Measurements from ENCODE around the gene PKNOX2.
"Not testable (repeated sequence)": the region's sequence is repeated elsewhere in the genome, so short reads cannot be mapped to it uniquely, and the experiment has no call there.

Gene PKNOX2

DNA sequence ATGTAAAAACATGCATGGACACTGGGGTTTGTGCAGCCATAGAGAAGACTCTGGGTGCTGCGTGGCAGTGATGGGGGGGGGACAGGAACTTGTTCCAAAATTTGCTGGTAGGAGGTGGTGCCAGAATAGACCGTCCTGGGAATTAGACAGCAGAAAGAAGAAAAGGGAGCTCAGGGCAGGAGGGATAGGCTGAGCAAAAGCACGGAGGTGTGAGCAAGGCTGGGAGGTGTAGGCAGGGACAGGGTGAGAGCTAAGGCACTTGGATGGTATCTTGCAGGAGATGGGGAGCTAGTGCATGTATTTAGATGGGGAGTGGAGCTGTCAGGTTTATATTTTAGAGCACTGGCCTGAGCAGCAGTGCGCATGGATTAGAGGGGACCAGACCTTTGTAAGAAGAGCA is 53.8 kb downstream of the PKNOX2 start:
- H2AFZ ChIP-seq (ENCODE audit: low read length): no peak overlapping the region
- no peak for DNase-seq
- no peaks in the 10 kb centered on the region for H3K9me2 ChIP-seq (replicated peaks; ENCODE audit: insufficient read depth, low read length)
- H3F3A ChIP-seq (ENCODE audit: insufficient read depth, low read length): no peaks in the 10 kb centered on the region
- no peaks in the 10 kb centered on the region for H3K79me2 ChIP-seq (ENCODE audit: low read length)
- H3K27ac ChIP-seq (ENCODE audit: low read length): no peak overlapping the region
- H3K4me3 ChIP-seq (ENCODE audit: low read length): no peak overlapping the region
- H3K4me2 ChIP-seq (ENCODE audit: low read depth, low read length): no peak overlapping the region
- peaks cover 4% of the 10 kb centered on the region; the same call in 1 of the 2 replicates for H3K27me3 ChIP-seq (replicated peaks; ENCODE audit: insufficient read depth, low read length)
- no peaks in the 10 kb centered on the region for H3K4me1 ChIP-seq (ENCODE audit: low read length)
- H3K36me3 ChIP-seq (replicated peaks; ENCODE audit: insufficient read depth, low read length): no peaks in the 10 kb centered on the region
- H3K9me3 ChIP-seq (replicated peaks; ENCODE audit: insufficient read depth, low read length): no peaks in the 10 kb centered on the region
- no peak overlapping the region for H3K9ac ChIP-seq (ENCODE audit: low read length)
- TF ChIP-seq EZH2 (optimal IDR thresholded peaks at IDR 0.05; ENCODE audit: low read depth, low read length): no peak
- TF ChIP-seq, protein P1, sequence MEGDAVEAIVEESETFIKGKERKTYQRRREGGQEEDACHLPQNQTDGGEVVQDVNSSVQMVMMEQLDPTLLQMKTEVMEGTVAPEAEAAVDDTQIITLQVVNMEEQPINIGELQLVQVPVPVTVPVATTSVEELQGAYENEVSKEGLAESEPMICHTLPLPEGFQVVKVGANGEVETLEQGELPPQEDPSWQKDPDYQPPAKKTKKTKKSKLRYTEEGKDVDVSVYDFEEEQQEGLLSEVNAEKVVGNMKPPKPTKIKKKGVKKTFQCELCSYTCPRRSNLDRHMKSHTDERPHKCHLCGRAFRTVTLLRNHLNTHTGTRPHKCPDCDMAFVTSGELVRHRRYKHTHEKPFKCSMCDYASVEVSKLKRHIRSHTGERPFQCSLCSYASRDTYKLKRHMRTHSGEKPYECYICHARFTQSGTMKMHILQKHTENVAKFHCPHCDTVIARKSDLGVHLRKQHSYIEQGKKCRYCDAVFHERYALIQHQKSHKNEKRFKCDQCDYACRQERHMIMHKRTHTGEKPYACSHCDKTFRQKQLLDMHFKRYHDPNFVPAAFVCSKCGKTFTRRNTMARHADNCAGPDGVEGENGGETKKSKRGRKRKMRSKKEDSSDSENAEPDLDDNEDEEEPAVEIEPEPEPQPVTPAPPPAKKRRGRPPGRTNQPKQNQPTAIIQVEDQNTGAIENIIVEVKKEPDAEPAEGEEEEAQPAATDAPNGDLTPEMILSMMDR (IDR thresholded peaks at IDR 0.05; ENCODE audit: low read length): no peak
- no peak for TF ChIP-seq EZH2phosphoT487 (IDR thresholded peaks at IDR 0.05; ENCODE audit: low read length)
- no peaks in the 10 kb centered on the region for H4K20me1 ChIP-seq (ENCODE audit: insufficient read depth, low read length)

DNA sequence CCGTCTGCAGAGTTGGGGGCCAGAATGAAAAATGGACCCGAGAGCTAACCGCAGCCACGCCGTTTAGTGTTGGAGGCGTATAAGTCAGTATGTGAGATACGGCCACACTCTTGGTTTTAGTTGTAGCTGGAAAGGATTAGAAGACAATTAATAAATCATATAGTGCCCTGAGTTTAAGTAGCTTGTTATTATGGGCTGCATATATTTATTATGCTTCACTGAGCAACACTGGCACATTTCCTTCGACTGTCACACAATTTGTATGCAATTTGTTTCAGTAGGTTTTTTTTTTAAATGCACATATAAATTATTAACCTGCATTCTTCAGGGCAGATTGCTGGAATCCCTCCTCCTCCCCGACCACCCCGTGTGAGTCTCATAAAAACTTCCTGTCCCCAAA is 56.9 kb downstream of the PKNOX2 start:
- Histone ChIP-seq H3K36me3 (replicated peaks; ENCODE audit: insufficient read depth, low read length) (no peaks in the 10 kb centered on the region), H3K27ac (ENCODE audit: low read length) (no peak overlapping the region), H4K20me1 (ENCODE audit: insufficient read depth, low read length) (no peaks in the 10 kb centered on the region), H3K27me3 (replicated peaks; ENCODE audit: insufficient read depth, low read length) (no peaks in the 10 kb centered on the region), H3K4me1 (ENCODE audit: low read length) (no peaks in the 10 kb centered on the region), H3K79me2 (ENCODE audit: low read length) (no peaks in the 10 kb centered on the region), H3K4me3 (ENCODE audit: low read length) (no peak overlapping the region), H3K9ac (ENCODE audit: low read length) (no peak overlapping the region), H3K4me2 (ENCODE audit: low read depth, low read length) (no peak overlapping the region), H3F3A (ENCODE audit: insufficient read depth, low read length) (no peaks in the 10 kb centered on the region), H2AFZ (ENCODE audit: low read length) (no peak overlapping the region), H3K9me2 (replicated peaks; ENCODE audit: insufficient read depth, low read length) (no peaks in the 10 kb centered on the region), H3K9me3 (replicated peaks; ENCODE audit: insufficient read depth, low read length) (no peaks in the 10 kb centered on the region)
- no peak for DNase-seq
- TF ChIP-seq EZH2phosphoT487 (IDR thresholded peaks at IDR 0.05; ENCODE audit: low read length) (no peak), EZH2 (optimal IDR thresholded peaks at IDR 0.05; ENCODE audit: low read depth, low read length) (no peak)
- TF ChIP-seq, protein P1 (IDR thresholded peaks at IDR 0.05; ENCODE audit: low read length): no peak

DNA sequence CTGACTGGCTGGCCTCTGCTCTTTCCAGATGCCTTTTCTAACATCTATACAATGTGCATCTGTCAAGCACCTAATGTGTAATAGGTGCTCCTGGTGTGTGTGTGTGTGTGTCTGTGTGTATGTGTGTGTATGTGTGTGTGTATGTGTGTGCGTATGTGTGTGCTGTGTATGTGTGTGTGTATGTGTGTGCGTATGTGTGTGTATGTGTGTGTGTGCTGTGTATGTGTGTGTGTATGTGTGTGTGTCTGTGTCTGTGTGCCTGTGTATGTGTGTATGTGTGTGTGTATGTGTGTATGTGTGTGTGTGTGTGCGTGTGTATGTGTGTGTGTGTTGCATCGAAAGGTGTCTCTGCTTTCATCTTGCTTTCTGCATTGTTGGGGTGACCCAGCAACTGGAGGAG is 57.9 kb downstream of the PKNOX2 start:
- Histone ChIP-seq H3K79me2 (ENCODE audit: low read length) (no peaks in the 10 kb centered on the region), H4K20me1 (ENCODE audit: insufficient read depth, low read length) (no peaks in the 10 kb centered on the region), H3K9me3 (replicated peaks; ENCODE audit: insufficient read depth, low read length) (no peaks in the 10 kb centered on the region), H3K9me2 (replicated peaks; ENCODE audit: insufficient read depth, low read length) (no peaks in the 10 kb centered on the region), H2AFZ (ENCODE audit: low read length) (no peak overlapping the region), H3K27ac (ENCODE audit: low read length) (no peak overlapping the region), H3K36me3 (replicated peaks; ENCODE audit: insufficient read depth, low read length) (no peaks in the 10 kb centered on the region), H3F3A (ENCODE audit: insufficient read depth, low read length) (no peaks in the 10 kb centered on the region), H3K4me3 (ENCODE audit: low read length) (no peak overlapping the region), H3K4me1 (ENCODE audit: low read length) (no peaks in the 10 kb centered on the region), H3K9ac (ENCODE audit: low read length) (no peak overlapping the region), H3K4me2 (ENCODE audit: low read depth, low read length) (no peak overlapping the region), H3K27me3 (replicated peaks; ENCODE audit: insufficient read depth, low read length) (no peaks in the 10 kb centered on the region)
- TF ChIP-seq, protein P1 (IDR thresholded peaks at IDR 0.05; ENCODE audit: low read length): no peak
- TF ChIP-seq EZH2 (optimal IDR thresholded peaks at IDR 0.05; ENCODE audit: low read depth, low read length): no peak
- TF ChIP-seq EZH2phosphoT487 (IDR thresholded peaks at IDR 0.05; ENCODE audit: low read length): no peak
- DNase-seq: no peak

DNA sequence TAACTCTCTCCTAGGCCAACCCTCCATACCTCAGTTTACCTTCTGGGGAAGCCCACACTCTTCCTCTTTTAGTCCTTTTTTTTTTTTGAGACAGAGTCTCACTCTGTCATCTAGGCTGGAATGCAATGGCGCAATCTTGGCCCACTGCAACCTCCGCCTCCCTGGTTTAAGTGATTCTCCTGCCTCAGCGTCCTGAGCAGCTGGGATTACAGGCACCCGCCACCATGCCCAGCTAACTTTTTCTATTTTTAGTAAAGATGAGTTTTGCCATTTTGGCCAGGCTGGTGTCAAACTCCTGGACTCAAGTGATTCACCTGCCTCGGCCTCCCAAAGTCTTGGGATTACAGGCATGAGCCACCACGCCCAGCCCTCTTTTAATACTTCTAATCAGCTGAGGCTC is 58.6 kb downstream of the PKNOX2 start:
- not testable (repeated sequence) for H3K36me3 ChIP-seq (replicated peaks; ENCODE audit: insufficient read depth, low read length)

More for the DNA sequence above, 58.6 kb downstream of the PKNOX2 start:
- not testable (repeated sequence) for H3K9me3 ChIP-seq (replicated peaks; ENCODE audit: insufficient read depth, low read length); DNase-seq; H3K9ac ChIP-seq (ENCODE audit: low read length); H3K27me3 ChIP-seq (replicated peaks; ENCODE audit: insufficient read depth, low read length); H3K4me2 ChIP-seq (ENCODE audit: low read depth, low read length); H2AFZ ChIP-seq (ENCODE audit: low read length); H3K9me2 ChIP-seq (replicated peaks; ENCODE audit: insufficient read depth, low read length); H3K4me1 ChIP-seq (ENCODE audit: low read length); H3K4me3 ChIP-seq (ENCODE audit: low read length); H3K27ac ChIP-seq (ENCODE audit: low read length); H3K79me2 ChIP-seq (ENCODE audit: low read length); H3F3A ChIP-seq (ENCODE audit: insufficient read depth, low read length); H4K20me1 ChIP-seq (ENCODE audit: insufficient read depth, low read length)
